Measurements from ENCODE around the gene SLC39A9. TPM values are rescaled to one million over a fixed set of nuclear protein-coding genes. Genes with fewer than 3 reads are reported as not detected.

The SLC39A9 gene
- total RNA-seq, 4 donors from 2014 or later, result 37.6 to 46.3 (median 42.3) TPM

DNA sequence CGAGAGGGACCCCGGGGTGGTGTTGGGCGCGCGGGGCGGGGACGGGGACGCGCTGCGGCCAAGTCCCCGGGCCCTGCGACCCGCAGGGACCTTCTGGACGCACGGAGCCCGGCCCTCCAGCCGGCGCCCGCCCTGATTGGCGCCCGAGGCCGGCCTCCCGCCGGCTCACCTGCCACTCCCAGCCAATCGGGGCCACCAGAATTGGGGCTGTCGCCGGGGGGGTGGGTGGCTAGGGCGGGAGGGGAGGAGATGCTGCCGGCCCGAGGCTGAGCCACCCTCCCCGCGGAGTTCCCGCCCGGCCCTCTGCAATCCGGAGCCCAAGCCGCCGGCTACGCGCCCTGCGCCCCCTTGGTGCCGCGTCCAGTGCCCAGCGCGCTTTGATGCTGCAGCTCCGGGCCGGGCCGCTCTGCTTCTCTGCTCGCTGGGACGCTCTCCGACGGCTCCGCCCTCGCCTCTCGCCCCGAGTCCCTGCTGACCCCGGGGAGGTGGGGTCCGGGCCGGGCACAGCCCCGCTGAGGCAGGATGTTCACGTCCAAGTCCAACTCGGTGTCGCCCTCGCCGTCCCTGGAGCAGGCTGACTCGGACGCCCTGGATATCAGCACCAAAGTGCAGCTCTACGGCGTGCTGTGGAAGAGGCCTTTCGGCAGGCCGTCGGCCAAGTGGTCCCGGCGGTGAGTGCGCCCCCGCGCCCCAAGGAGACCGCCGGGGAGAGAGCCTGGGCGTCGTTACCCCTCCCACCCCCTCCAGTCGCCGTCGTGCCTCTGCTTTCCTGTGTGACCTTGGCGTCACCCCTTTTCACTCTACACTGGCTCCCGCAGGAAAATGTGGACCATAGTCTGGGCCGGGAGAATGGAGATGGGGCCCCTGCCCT lies 86.2 kb downstream of the SLC39A9 start, which contains the start of gene PLEKHD1:
Gene PLEKHD1, plus strand, starts transcription at position 285 of the 871 bp plus-strand sequence. Its CDS starts 238 bp downstream, at position 523.
- H3K4me1 ChIP-seq, result peaks cover 14 to 21% (median 20%) of the 10 kb centered on the region in 4 donors
- H3K4me3 ChIP-seq, result peak within 1 kb of the TSS; percentile 43 to 50 (median 48)
- no peaks in the 10 kb centered on the region for H3K36me3 ChIP-seq
- 7% methylated on average over 14 of the region's 86 CpGs for WGBS
- no peak for TF ChIP-seq POLR2AphosphoS5 (IDR thresholded peaks at IDR 0.05)
- TF ChIP-seq, protein P1, sequence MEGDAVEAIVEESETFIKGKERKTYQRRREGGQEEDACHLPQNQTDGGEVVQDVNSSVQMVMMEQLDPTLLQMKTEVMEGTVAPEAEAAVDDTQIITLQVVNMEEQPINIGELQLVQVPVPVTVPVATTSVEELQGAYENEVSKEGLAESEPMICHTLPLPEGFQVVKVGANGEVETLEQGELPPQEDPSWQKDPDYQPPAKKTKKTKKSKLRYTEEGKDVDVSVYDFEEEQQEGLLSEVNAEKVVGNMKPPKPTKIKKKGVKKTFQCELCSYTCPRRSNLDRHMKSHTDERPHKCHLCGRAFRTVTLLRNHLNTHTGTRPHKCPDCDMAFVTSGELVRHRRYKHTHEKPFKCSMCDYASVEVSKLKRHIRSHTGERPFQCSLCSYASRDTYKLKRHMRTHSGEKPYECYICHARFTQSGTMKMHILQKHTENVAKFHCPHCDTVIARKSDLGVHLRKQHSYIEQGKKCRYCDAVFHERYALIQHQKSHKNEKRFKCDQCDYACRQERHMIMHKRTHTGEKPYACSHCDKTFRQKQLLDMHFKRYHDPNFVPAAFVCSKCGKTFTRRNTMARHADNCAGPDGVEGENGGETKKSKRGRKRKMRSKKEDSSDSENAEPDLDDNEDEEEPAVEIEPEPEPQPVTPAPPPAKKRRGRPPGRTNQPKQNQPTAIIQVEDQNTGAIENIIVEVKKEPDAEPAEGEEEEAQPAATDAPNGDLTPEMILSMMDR (IDR thresholded peaks at IDR 0.05), result no peak
- no peak for TF ChIP-seq POLR2A (IDR thresholded peaks at IDR 0.05; ENCODE audit: low read depth)
- no peak for TF ChIP-seq EP300 (IDR thresholded peaks at IDR 0.05)
- DNase-seq (ENCODE audit: extremely low spot score), result no peak
- H3K9me3 ChIP-seq, result no peaks in the 10 kb centered on the region
- no peak within 1 kb of the TSS for H3K27ac ChIP-seq (replicated peaks in 1 of 4)
- intact Hi-C loops (cut with DNase I), result no loop called here
- H3K27me3 ChIP-seq, result peaks cover 0 to 80% (median 29%) of the 10 kb centered on the region in 4 donors

DNA sequence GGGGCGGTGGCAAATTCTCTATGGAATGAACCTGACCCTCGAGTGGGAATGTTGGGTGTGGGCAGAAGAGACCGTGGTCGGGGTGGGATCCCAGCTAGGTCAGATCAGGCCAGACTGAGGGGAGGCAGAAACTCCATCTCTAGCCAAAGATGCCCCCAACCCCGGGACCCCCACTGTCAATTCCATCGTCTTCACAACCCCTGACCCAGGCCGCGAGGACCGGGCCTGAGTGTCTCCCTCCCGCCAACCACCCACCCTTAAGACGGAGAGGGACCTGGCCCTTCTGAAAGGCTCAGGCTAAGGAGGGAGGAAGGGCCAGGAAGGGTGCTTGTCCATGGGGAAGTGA lies 86.8 kb downstream of the SLC39A9 start:
- WGBS, result 62% methylated on average over 11 of the region's 11 CpGs
- Histone ChIP-seq H3K4me1 (peaks cover 14 to 21% (median 20%) of the 10 kb centered on the region in 4 donors), H3K4me3 (no peak overlapping the region), H3K9me3 (no peaks in the 10 kb centered on the region), H3K27me3 (peaks cover 0 to 74% (median 29%) of the 10 kb centered on the region in 4 donors), H3K36me3 (no peaks in the 10 kb centered on the region), H3K27ac (replicated peaks in 1 of 4) (no peak overlapping the region)
- DNase-seq (ENCODE audit: extremely low spot score), result no peak
- intact Hi-C loops (cut with DNase I), result no loop called here
- TF ChIP-seq, protein P1 (IDR thresholded peaks at IDR 0.05), result no peak
- no peak for TF ChIP-seq POLR2AphosphoS5 (IDR thresholded peaks at IDR 0.05)
- TF ChIP-seq EP300 (IDR thresholded peaks at IDR 0.05), result no peak
- TF ChIP-seq POLR2A (IDR thresholded peaks at IDR 0.05; ENCODE audit: low read depth), result no peak

DNA sequence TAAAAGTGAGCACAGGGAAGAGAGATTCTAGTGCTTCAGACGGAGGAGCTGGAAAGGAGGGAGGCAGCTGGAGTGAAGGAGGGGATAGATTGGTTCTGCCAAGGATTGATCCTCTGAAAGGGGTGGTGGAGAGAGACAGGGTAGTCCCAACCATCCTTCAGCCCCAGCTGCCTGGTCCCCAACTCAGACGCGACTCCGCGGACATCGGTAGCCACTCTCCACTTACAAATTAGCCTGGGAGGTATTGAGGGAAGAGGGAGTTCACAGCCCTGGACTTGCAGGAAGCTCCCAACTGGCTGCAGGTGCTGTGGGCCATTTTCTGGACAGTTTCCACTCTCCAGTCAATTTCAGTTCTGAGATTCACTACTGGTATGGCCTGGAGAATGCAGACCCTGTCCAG lies 87.2 kb downstream of the SLC39A9 start:
- intact Hi-C loops (cut with DNase I), result no loop called here

DNA sequence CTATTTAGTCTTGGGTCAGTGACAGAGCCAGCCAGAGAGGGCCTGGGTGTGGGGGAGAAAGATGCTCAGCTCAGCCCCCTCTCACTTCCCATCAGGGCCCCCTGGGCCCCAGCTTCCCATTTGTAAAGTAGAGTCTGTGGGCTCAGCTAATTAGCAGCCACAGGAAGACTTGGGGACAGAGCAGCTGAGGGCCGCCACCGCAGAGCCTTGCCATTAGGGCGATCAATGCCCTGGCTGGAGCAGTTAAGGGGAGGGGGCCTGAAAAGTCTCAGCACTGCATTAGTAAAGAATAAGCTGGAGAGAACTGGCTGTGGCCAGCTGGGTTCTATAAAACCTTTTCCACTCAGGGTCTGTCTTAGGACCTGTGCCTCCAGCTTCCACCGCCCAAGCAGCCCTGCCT lies 88.7 kb downstream of the SLC39A9 start:
- Histone ChIP-seq H3K9me3 (no peaks in the 10 kb centered on the region), H3K27ac (replicated peaks in 1 of 4) (no peak overlapping the region), H3K4me1 (peaks cover 14 to 21% (median 20%) of the 10 kb centered on the region in 4 donors), H3K27me3 (peaks cover 0 to 59% (median 29%) of the 10 kb centered on the region in 4 donors), H3K4me3 (no peak overlapping the region), H3K36me3 (no peaks in the 10 kb centered on the region)
- DNase-seq (ENCODE audit: extremely low spot score), result no peak
- WGBS, result 96% methylated on average over 2 of the region's 4 CpGs
- intact Hi-C loops (cut with DNase I), result no loop called here
- TF ChIP-seq, protein P1 (IDR thresholded peaks at IDR 0.05), result no peak
- no peak for TF ChIP-seq POLR2AphosphoS5 (IDR thresholded peaks at IDR 0.05)
- no peak for TF ChIP-seq POLR2A (IDR thresholded peaks at IDR 0.05; ENCODE audit: low read depth)
- no peak for TF ChIP-seq EP300 (IDR thresholded peaks at IDR 0.05)

More for the DNA sequence above, 87.2 kb downstream of the SLC39A9 start:
- peaks cover 0 to 72% (median 29%) of the 10 kb centered on the region in 4 donors for H3K27me3 ChIP-seq
- H3K9me3 ChIP-seq, result no peaks in the 10 kb centered on the region
- 85% methylated on average over 5 of the region's 6 CpGs for WGBS
- H3K36me3 ChIP-seq, result no peaks in the 10 kb centered on the region
- TF ChIP-seq POLR2AphosphoS5 (IDR thresholded peaks at IDR 0.05) (no peak), POLR2A (IDR thresholded peaks at IDR 0.05; ENCODE audit: low read depth) (no peak), EP300 (IDR thresholded peaks at IDR 0.05) (no peak)
- TF ChIP-seq, protein P1 (IDR thresholded peaks at IDR 0.05), result no peak
- DNase-seq (ENCODE audit: extremely low spot score), result no peak
- peaks cover 14 to 21% (median 20%) of the 10 kb centered on the region in 4 donors for H3K4me1 ChIP-seq
- no peak overlapping the region for H3K4me3 ChIP-seq
- no peak overlapping the region for H3K27ac ChIP-seq (replicated peaks in 1 of 4)
